Activated CD8-positive, alpha-beta memory T cell treated with anti-CD3 and anti-CD28 coated beads, Interleukin-2, amount 50 U/mL, for 48 hours (primary cell): Measurements from ENCODE around the gene CXCR1.
"Not testable (repeated sequence)": the region's sequence is repeated elsewhere in the genome, so short reads cannot be mapped to it uniquely, and the experiment has no call there.

Source experiments
- DNase-seq: peaks from one replicate; pipeline ENCODE4 v3.0.0-alpha.2; 2020

Gene CXCR1

DNA sequence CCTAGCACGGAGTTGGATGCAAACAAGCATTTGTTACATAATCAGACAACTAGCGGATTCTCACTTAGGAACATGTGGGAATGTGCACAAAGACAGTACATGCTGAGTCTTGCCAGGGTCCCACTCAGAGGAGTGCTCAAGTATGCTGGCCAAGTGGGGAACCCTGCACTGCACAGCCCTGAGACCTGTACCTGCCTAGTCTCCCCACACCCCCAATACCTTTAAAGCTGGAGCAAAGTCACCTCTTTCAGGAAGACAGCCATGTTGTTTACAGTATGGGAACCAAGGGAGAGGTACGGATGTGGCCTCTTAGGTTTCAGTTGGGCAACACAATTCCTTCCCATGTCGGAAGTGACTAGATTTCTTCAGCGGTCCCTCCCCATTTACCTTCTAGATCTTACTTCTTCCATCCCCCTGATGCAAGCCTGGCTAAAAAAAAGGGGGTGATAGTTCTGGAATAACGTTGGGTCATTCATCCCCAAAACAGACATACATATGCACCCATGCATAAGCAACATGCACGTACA, 10.7 kb downstream of the CXCR1 start:
- no peak for DNase-seq

GRCh38 chr2:218152777-218153176, 14.0 kb downstream of the CXCR1 start:
- no peak for DNase-seq

DNA sequence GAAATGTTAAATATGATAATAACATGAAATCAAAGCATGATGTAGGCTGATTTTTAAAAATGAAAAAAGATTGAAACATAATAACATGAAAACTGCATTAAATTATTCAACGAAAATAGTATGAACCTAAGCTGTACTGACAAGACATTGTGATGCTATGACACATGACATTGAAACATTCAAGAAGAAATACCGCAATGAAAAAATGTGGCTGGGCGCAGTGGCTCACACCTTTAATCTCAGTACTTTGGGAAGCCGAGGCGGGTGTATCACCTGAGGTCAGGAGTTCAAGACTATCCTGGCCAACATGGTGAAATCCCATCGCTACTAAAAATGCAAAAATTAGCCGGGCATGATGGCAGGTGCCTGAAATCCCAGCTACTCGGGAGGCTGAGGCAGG, 14.6 kb downstream of the CXCR1 start:
- no peak for DNase-seq

DNA sequence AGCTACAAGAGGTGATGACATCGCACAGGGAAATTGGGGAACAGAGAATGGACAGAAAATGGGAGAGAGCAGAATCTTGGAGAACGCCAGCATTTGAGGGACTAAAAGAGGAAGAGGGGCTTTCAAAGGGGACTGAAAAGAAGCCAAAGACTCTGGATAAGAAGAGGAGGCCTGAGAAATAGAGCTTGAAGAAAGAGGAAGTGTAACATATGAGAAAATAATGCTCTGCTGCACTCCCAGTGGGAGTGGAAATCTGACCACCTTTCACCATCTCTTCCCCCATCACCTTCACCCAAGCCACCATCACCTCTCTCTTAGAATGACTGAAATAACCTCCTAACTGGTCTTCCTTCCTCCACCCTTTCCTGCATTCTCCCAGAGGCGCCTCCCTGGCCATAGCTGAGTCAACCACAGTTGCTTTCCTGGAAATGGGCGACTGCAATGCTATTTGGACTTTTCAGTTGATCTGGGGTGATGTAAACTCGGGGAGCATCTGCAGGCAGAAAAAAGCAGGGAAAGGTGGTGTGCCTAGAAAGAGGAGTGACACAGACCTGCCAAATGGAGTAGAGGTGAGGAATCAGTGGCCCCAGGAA, 16.8 kb downstream of the CXCR1 start:
- DNase-seq, result no peak

GRCh38 chr2:218149098-218149497, 17.7 kb downstream of the CXCR1 start:
- no peak for DNase-seq

GRCh38 chr2:218146056-218146455, 20.7 kb downstream of the CXCR1 start:
- no peak for DNase-seq

- no peak for DNase-seq
Observed at GRCh38 chr2:218145124-218145523, 21.6 kb downstream of the CXCR1 start.

DNA sequence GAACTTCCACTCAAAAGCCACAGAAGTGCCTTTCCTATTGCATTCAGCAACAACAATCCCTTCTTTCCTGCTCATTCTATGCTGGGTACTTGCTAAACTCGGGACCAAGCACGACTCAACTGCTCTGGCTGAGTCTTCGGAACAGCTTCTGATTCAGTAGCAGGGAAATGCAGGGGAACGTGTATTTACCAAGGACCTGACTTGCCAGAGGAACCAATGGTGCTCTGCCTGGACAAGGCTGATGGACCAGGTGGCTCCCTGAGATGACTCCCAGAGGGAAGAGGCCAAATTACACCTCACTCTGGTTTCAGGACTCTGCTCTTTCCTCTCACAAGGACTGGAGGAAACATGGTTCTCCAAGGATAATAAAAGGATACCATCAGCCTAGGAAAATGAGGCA, 28.7 kb downstream of the CXCR1 start:
- DNase-seq, result no peak

- DNase-seq, result no peak
Observed at GRCh38 chr2:218137514-218137913, 29.2 kb downstream of the CXCR1 start.

GRCh38 chr2:218130822-218131221, 35.9 kb downstream of the CXCR1 start:
- DNase-seq, result no peak

- DNase-seq, result no peak
Observed at GRCh38 chr2:218130377-218130776, 36.4 kb downstream of the CXCR1 start.

GRCh38 chr2:218129458-218130135, 37.2 kb downstream of the CXCR1 start:
- no peak for DNase-seq

DNA sequence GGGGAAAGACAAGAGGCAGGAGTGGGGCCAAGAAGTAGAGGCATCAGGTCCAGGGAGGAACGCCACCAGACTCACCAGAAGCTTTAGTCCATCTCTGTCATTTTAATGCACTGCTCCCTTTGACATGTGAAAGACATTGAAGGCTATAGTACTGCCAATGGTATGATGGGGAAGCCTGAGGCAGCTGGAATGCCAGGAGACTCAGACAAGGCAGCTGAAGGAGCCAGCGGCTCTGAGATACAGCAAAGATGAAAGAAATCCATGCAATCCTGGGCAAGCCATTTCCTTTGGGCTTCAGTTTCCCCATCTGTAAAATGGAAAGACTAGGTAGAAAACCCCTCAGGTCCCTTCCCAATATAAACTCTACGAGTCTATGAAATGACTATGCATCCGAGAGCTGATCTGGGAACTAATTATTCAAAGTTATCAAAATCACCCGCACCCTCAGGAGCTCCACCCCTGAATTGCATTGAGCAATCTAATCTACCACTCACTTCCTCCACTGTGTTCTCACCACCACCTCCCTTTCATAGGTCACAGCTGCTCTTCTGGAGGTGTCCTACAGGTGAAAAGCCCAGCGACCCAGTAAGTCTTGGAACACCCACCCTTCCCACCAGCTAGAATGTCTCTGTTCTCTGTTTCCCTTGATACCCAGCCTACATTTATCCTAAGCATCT, 37.8 kb downstream of the CXCR1 start:
- DNase-seq, result no peak

DNA sequence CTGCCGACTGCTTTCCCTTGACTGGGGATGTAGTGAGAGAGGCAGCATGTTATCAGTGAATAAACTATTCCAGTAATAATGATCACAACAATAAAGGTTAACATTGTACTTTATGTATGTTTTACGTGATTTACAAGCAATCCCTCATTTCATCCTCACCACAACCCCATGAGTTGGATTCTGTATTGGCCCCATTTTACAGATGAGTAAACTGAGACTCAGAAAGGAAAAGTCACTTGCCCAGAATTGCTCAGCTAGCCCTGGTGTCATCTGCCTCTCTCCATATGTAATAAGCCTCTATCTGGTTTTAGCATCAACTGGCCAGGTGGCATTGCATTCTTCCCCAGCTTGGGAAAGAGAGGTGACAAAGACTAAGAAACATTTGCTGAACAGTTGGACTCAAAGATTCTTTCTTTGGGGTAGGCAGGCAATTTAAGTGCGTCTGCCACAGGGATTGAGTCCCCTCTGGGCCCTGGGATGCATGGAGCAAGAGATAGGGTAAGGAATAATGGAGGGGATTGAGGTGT, 38.8 kb downstream of the CXCR1 start:
- DNase-seq, result no peak

- DNase-seq, result no peak
Observed at GRCh38 chr2:218125626-218126080, 41.1 kb downstream of the CXCR1 start, which contains the start of gene CXCR2. Gene CXCR2 (plus strand): TSS chr2:218126028. CDS start chr2:218134802, 8,774 bp downstream.

- DNase-seq, result no peak
Observed at GRCh38 chr2:218125095-218125494, 41.7 kb downstream of the CXCR1 start.

- no peak for DNase-seq
Observed at GRCh38 chr2:218123986-218124385, 42.8 kb downstream of the CXCR1 start.

DNA sequence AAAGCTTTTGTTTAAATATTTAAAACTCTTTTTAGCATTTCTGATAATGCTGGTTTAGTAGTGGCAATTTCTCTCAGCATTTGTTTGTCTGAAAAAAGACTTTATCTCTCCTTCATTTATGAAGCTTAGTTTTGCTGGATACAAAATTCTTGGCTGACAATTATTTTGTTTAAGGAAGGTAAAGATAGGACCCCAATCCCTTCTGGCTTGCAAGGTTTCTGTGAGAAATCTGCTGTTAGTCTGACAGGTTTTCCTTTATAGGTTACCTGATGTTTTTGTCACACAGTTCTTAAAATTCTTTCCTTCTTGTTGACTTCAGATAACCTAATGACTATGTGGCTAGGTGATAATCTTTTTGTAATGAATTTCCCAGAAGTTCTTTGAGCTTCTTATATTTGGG, 44.5 kb downstream of the CXCR1 start:
- DNase-seq, result not testable (repeated sequence)

- DNase-seq, result not testable (repeated sequence)
Observed at GRCh38 chr2:218121789-218122188, 45.0 kb downstream of the CXCR1 start.
